H1 (cell line): ENCODE measurements around the gene SYK.

ENCODE experiments used
- ATF2 ChIP-seq: IDR thresholded peaks from 2 replicates; pipeline ENCODE4 v1.6.1; 2012; ENCODE audit warnings: low read length, inconsistent platforms
- BRCA1 ChIP-seq: IDR thresholded peaks from 2 replicates; pipeline ENCODE4 v1.6.1; 2012; ENCODE audit warnings: low read depth, low read length, improper control_type of control experiment
- POLR2A ChIP-seq, 2 experiments: IDR thresholded peaks; 1 replicate in 1 of 2; 2 replicates in 1 of 2; pipeline ENCODE4 v1.6.1; 2011; ENCODE audit warnings: low read depth in 2 of 2, low read length in 2 of 2, mild to moderate bottlenecking in 2 of 2; ENCODE audit errors: control extremely low read depth in 1 of 2
- RAD21 ChIP-seq, 2 experiments: IDR thresholded peaks in 1 of 2; conservative IDR thresholded peaks in 1 of 2; 2 replicates each; pipeline ENCODE4 v1.6.1; 2011; ENCODE audit warnings: low read depth in 2 of 2, low read length in 2 of 2, improper control_type of control experiment in 1 of 2, inconsistent platforms in 1 of 2, mild to moderate bottlenecking in 1 of 2, moderate library complexity in 1 of 2
- SP2 ChIP-seq: IDR thresholded peaks from 2 replicates; pipeline ENCODE4 v1.6.1; 2012; ENCODE audit warnings: mild to moderate bottlenecking, low read length, inconsistent platforms

- no peak for TF ChIP-seq SP2
- TF ChIP-seq RAD21 (IDR thresholded peaks at IDR 0.05 in 1 of 2, conservative IDR thresholded peaks at IDR 0.05 in 1 of 2; ENCODE audit: low read depth in 2 of 2, low read length in 2 of 2) = no peak
- no peak for TF ChIP-seq BRCA1
- TF ChIP-seq ATF2 = no peak
- no peak for TF ChIP-seq POLR2A (IDR thresholded peaks at IDR 0.05; ENCODE audit: control extremely low read depth in 1 of 2, low read depth in 2 of 2, low read length in 2 of 2)
These were observed 11.4 kb downstream of the SYK start for GRCh38 chr9:90813046-90813445.
